GM12801 (cell line): ENCODE results near the gene POFUT2.

Source experiments
- CTCF ChIP-seq: IDR thresholded peaks from one replicate; pipeline ENCODE4 v1.5.1; 2011; ENCODE audit warnings: control low read depth; ENCODE audit not compliant: insufficient read length; ENCODE audit errors: extremely low read depth

POFUT2 gene

GRCh38 chr21:45334134-45334533 is 46.4 kb upstream of the POFUT2 start:
- no peak for TF ChIP-seq CTCF

GRCh38 chr21:45333583-45334121 is 46.0 kb upstream of the POFUT2 start:
- no peak for TF ChIP-seq CTCF

GRCh38 chr21:45332981-45333582 is 45.4 kb upstream of the POFUT2 start:
- TF ChIP-seq CTCF: no peak

GRCh38 chr21:45332415-45332814 is 44.7 kb upstream of the POFUT2 start:
- no peak for TF ChIP-seq CTCF

- no peak for TF ChIP-seq CTCF
Observed at GRCh38 chr21:45331531-45332147, 43.9 kb upstream of the POFUT2 start.

- TF ChIP-seq CTCF: no peak
Observed at GRCh38 chr21:45330851-45331261, 43.2 kb upstream of the POFUT2 start.

GRCh38 chr21:45330075-45330781 is 42.5 kb upstream of the POFUT2 start:
- no peak for TF ChIP-seq CTCF
